ENCODE results near the gene HEATR3.
A peak's percentile ranks its signal among the peaks of the same experiment; 100 is the strongest.

HEATR3 gene

GRCh38 chr16:50093607-50094539 is 28.1 kb downstream of the HEATR3 start:
- TF ChIP-seq CTCF (IDR thresholded peaks at IDR 0.05; ENCODE audit: low read depth, low read length, missing control alignments): no peak
- no peak overlapping the region for H3K4me3 ChIP-seq (ENCODE audit: low read depth, low read length)
- no peak for DNase-seq (ENCODE audit: low read depth)

- no peak overlapping the region for H3K4me3 ChIP-seq (ENCODE audit: low read depth, low read length)
- no peak for DNase-seq (ENCODE audit: low read depth)
- TF ChIP-seq CTCF (IDR thresholded peaks at IDR 0.05; ENCODE audit: low read depth, low read length, missing control alignments): no peak
These were observed 31.0 kb downstream of the HEATR3 start for GRCh38 chr16:50096791-50097190.

GRCh38 chr16:50099957-50100648 is 34.3 kb downstream of the HEATR3 start:
- H3K4me3 ChIP-seq (ENCODE audit: low read depth, low read length): no peak overlapping the region
- no peak for DNase-seq (ENCODE audit: low read depth)
- no peak for TF ChIP-seq CTCF (IDR thresholded peaks at IDR 0.05; ENCODE audit: low read depth, low read length, missing control alignments)

GRCh38 chr16:50102051-50102746 is 36.4 kb downstream of the HEATR3 start:
- H3K4me3 ChIP-seq (ENCODE audit: low read depth, low read length): no peak overlapping the region
- DNase-seq (ENCODE audit: low read depth): peak; percentile 45
- TF ChIP-seq CTCF (IDR thresholded peaks at IDR 0.05; ENCODE audit: low read depth, low read length, missing control alignments): no peak

GRCh38 chr16:50103764-50104163 is 38.0 kb downstream of the HEATR3 start:
- H3K4me3 ChIP-seq (ENCODE audit: low read depth, low read length): no peak overlapping the region
- no peak for TF ChIP-seq CTCF (IDR thresholded peaks at IDR 0.05; ENCODE audit: low read depth, low read length, missing control alignments)
- DNase-seq (ENCODE audit: low read depth): no peak

GRCh38 chr16:50114357-50115129 is 48.8 kb downstream of the HEATR3 start:
- H3K4me3 ChIP-seq (ENCODE audit: low read depth, low read length): no peak overlapping the region

More at GRCh38 chr16:50114357-50115129, 48.8 kb downstream of the HEATR3 start:
- TF ChIP-seq CTCF (IDR thresholded peaks at IDR 0.05; ENCODE audit: low read depth, low read length, missing control alignments): no peak
- DNase-seq (ENCODE audit: low read depth): no peak
